GM23248 (cell line): ENCODE data around the gene ASPHD2.

ENCODE experiments used
- EZH2 ChIP-seq: fragments of 200-600 bp; sonication (generic); IDR thresholded peaks from 2 replicates; pipeline ENCODE4 v1.6.1; 2018; ENCODE audit warnings: antibody characterized with exemption, mild to moderate bottlenecking; ENCODE audit not compliant: insufficient read depth, poor library complexity, severe bottlenecking
- EZH2phosphoT487 ChIP-seq: fragments of 200-600 bp; sonication (generic); IDR thresholded peaks from 2 replicates; pipeline ENCODE4 v1.6.1; 2018; ENCODE audit warnings: antibody characterized with exemption, moderate library complexity, mild to moderate bottlenecking, low read depth; ENCODE audit not compliant: insufficient read depth

GRCh38 chr22:26382782-26383181 is 46.3 kb upstream of the ASPHD2 start:
- TF ChIP-seq EZH2phosphoT487 (no peak), EZH2 (no peak)
